Transverse colon (tissue), 4 donors: ENCODE data around the gene TNNI2. TPM values are rescaled to one million over a fixed set of nuclear protein-coding genes. Genes with fewer than 3 reads are reported as not detected.

Experiments used
- DNase-seq: peaks from one replicate; pipeline ENCODE4 v3.0.0-alpha.2; 2019
- H3K27ac ChIP-seq, 4 donors: fragments of 200-600 bp; sonication (generic); 2 replicates each; pipeline ENCODE4 v1.5.1; 2016 to 2018; ENCODE audit warnings: inconsistent platforms in 4 of 4
- H3K27me3 ChIP-seq: fragments of 200-600 bp; sonication (generic); 2 replicates; pipeline ENCODE4 v1.5.1; 2017; ENCODE audit warnings: inconsistent platforms
- H3K36me3 ChIP-seq, 4 donors: fragments of 200-600 bp; sonication (generic); 2 replicates each; pipeline ENCODE4 v1.5.1; 2017 to 2019; ENCODE audit warnings: inconsistent platforms in 4 of 4
- H3K4me1 ChIP-seq, 4 donors: fragments of 200-600 bp; sonication (generic); 2 replicates each; pipeline ENCODE4 v1.5.1; 2017 to 2020; ENCODE audit warnings: inconsistent platforms in 4 of 4
- H3K4me3 ChIP-seq, 4 donors: fragments of 200-600 bp; sonication (generic); 1 replicate in 1 of 4; 2 replicates in 3 of 4; pipeline versions ENCODE4 v1.5.1 to v1.6.1; 2017 to 2019; ENCODE audit warnings: inconsistent platforms in 4 of 4
- H3K9me3 ChIP-seq, 2 donors: fragments of 200-600 bp; sonication (generic); 2 replicates each; pipeline ENCODE4 v1.5.1; 2017 to 2019; ENCODE audit warnings: inconsistent platforms in 2 of 2
- EP300 ChIP-seq: sonication (generic); formaldehyde crosslinking; IDR thresholded peaks from one replicate; pipeline ENCODE4 v1.6.1; 2017; ENCODE audit warnings: antibody characterized with exemption, low read depth
- POLR2A ChIP-seq: fragments of 450-650 bp; IDR thresholded peaks from one replicate; pipeline ENCODE4 v1.6.1; 2016; ENCODE audit warnings: antibody characterized with exemption, mild to moderate bottlenecking, moderate library complexity
- POLR2AphosphoS5 ChIP-seq, 3 donors: sonication (generic); formaldehyde crosslinking; IDR thresholded peaks; one replicate each; pipeline ENCODE4 v1.6.1; 2016; ENCODE audit warnings: antibody characterized with exemption in 3 of 3
- WGBS, 2 donors: methylation state at CpG; one replicate each; pipeline ENCODE4 v1.1.5; 2018; ENCODE audit warnings: low coverage in 1 of 2; 5-methylcytosine and 5-hydroxymethylcytosine counted together
- in situ Hi-C, 4 donors: fragments of 200-750 bp; cut with MboI; loops; one replicate each; pipeline versions ENCODE4 v1.15.0 to v1.15.1; 2017; ENCODE audit warnings: low sequenced_read_pairs in 3 of 4, low pct_ligation_motif_present in 1 of 4, low pct_unique_long_range_greater_than_20kb in 1 of 4
- intact Hi-C: fragments of 100-400 bp; cut with DNase I; formaldehyde crosslinking; loops from one replicate; pipeline ENCODE4 v1.15.1; 2023; ENCODE audit warnings: low total_unique reads
- total RNA-seq, 4 donors: library from RNA; depleted of rRNA; stranded (reverse); fragments of >200 nt; gene quantifications; one replicate each; pipeline ENCODE4 v1.1.0, GENCODE V29; 2016
- TF ChIP-seq, protein P1 (sequence below), 5 experiments: fragments of 200-600 bp in 3 of 5; fragments of 450-650 bp in 2 of 5; sonication (generic) in 3 of 5; IDR thresholded peaks; 1 replicate in 2 of 5; 2 replicates in 3 of 5; pipeline ENCODE4 v1.5.1; 2016 to 2017; ENCODE audit warnings: antibody characterized with exemption in 5 of 5, inconsistent platforms in 3 of 5, mild to moderate bottlenecking in 2 of 5, moderate library complexity in 1 of 5

Gene TNNI2
- total RNA-seq, 4 donors from 2014 or later = 3.5 to 35.9 TPM; not detected in 2

- H3K27me3 ChIP-seq = no peaks in the 10 kb centered on the region
- TF ChIP-seq, protein P1, sequence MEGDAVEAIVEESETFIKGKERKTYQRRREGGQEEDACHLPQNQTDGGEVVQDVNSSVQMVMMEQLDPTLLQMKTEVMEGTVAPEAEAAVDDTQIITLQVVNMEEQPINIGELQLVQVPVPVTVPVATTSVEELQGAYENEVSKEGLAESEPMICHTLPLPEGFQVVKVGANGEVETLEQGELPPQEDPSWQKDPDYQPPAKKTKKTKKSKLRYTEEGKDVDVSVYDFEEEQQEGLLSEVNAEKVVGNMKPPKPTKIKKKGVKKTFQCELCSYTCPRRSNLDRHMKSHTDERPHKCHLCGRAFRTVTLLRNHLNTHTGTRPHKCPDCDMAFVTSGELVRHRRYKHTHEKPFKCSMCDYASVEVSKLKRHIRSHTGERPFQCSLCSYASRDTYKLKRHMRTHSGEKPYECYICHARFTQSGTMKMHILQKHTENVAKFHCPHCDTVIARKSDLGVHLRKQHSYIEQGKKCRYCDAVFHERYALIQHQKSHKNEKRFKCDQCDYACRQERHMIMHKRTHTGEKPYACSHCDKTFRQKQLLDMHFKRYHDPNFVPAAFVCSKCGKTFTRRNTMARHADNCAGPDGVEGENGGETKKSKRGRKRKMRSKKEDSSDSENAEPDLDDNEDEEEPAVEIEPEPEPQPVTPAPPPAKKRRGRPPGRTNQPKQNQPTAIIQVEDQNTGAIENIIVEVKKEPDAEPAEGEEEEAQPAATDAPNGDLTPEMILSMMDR (IDR thresholded peaks at IDR 0.05) = peak in 2 of 5 experiments; percentile 9 to 15
- TF ChIP-seq POLR2A = no peak
- 49 to 61% methylated on average over 9 to 34 of the region's 34 CpGs for WGBS, 2 donors
- peak overlapping the region; percentile 62 to 71 (median 70) for H3K27ac ChIP-seq
- intact Hi-C loops = no loop called here
- no peak for DNase-seq
- no peaks in the 10 kb centered on the region for H3K9me3 ChIP-seq
- no peaks in the 10 kb centered on the region for H3K36me3 ChIP-seq
- in situ Hi-C loops = no loop called here
- H3K4me3 ChIP-seq = peak overlapping the region in 3 of 4 donors; percentile 3 to 28 (median 27)
- H3K4me1 ChIP-seq = peaks cover 9 to 37% (median 22%) of the 10 kb centered on the region in 4 donors
Measured at GRCh38 chr11:1869427-1870325, 30.9 kb downstream of the TNNI2 start.

DNA sequence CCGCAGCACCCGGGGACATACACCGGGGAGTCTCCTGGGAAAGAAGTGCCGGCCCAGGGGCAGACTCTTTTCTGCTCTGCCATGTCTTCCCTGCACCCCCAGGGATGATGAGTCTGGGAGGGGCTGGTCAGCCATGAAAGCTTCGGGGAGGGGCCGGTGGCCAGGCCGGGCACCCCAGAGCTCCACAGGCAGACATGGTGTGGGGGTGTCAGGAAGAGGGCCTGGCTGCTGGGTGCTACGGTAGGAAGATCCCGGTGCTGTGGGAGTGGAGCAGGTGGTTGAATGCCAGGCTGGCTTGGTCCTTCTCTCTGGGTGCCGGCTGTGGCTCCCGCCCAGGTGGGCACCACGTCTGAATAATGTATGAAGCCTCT, 31.5 kb downstream of the TNNI2 start:
- 62% methylated on average over 12 of the region's 12 CpGs; no CpG with 5 or more reads in 1 of the 2 donors for WGBS, 2 donors
- Histone ChIP-seq H3K9me3 (no peaks in the 10 kb centered on the region), H3K4me1 (peaks cover 2 to 36% (median 16%) of the 10 kb centered on the region in 4 donors), H3K4me3 (peak overlapping the region in 3 of 4 donors; percentile 0 to 28 (median 27)), H3K27me3 (no peaks in the 10 kb centered on the region), H3K27ac (peak overlapping the region; percentile 62 to 71 (median 70)), H3K36me3 (no peaks in the 10 kb centered on the region)
- TF ChIP-seq POLR2AphosphoS5 (IDR thresholded peaks at IDR 0.05) = no peak
- TF ChIP-seq, protein P1 (IDR thresholded peaks at IDR 0.05) = no peak
- TF ChIP-seq POLR2A = no peak
- TF ChIP-seq EP300 = no peak
- DNase-seq = no peak
- intact Hi-C loops (no loop called here), in situ Hi-C loops (no loop called here)

DNA sequence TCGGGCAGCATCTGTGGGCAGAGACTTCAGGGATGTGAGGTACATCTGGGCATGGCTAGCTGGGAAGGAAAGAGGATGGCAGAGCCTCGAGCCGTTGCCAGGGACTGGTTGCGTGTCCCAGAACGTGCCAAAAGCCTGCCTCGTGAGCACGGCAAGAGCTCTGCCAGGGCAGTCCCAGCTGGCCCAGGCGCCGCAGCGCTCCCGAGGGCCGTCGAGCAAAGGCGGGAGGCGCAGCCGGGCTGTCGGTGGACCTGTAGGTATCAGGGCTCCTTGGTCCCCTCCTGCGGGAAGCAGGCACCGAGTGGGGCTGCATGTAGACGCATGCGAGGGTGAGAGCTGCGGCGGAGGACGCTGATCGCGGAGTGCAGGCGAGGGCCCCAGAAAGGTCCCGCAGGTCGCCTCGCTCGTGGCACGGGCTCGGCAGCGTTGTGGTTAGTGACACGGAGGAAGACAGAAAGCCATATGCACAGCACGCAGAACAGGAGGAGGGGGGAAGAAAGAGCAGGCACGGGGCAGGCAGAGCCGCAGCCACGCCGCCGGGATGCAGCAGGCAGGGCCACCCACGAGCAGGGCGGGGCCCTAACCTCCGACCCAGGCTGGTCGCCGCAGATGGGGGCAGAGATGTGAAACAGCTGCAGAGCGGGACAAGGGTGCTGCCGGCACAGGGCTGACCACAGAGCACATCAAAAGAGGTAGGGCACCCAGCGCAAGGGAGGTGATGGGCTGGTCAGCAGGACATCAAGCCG, 32.1 kb downstream of the TNNI2 start:
- H3K27me3 ChIP-seq = no peaks in the 10 kb centered on the region
- H3K9me3 ChIP-seq = no peaks in the 10 kb centered on the region
- 48% methylated on average over 50 of the region's 50 CpGs; no CpG with 5 or more reads in 1 of the 2 donors for WGBS, 2 donors
- peak overlapping the region in 3 of 4 donors; percentile 0 to 28 (median 27) for H3K4me3 ChIP-seq
- no peak for TF ChIP-seq POLR2A
- no peak for TF ChIP-seq POLR2AphosphoS5 (IDR thresholded peaks at IDR 0.05)
- no peak for TF ChIP-seq EP300
- TF ChIP-seq, protein P1 (IDR thresholded peaks at IDR 0.05) = no peak
- DNase-seq = no peak
- in situ Hi-C loops = no loop called here
- no peaks in the 10 kb centered on the region for H3K36me3 ChIP-seq
- intact Hi-C loops = no loop called here
- peaks cover 0 to 37% (median 13%) of the 10 kb centered on the region in 4 donors for H3K4me1 ChIP-seq
- peak overlapping the region; percentile 62 to 71 (median 70) for H3K27ac ChIP-seq

GRCh38 chr11:1871531-1871930, 32.8 kb downstream of the TNNI2 start:
- Histone ChIP-seq H3K27ac (peak overlapping the region; percentile 62 to 71 (median 70)), H3K36me3 (no peaks in the 10 kb centered on the region), H3K4me3 (peak overlapping the region in 2 of 4 donors; percentile 27 to 28), H3K4me1 (peaks cover 0 to 43% (median 14%) of the 10 kb centered on the region in 4 donors), H3K27me3 (no peaks in the 10 kb centered on the region), H3K9me3 (no peaks in the 10 kb centered on the region)
- WGBS, 2 donors = 67% methylated on average over 8 of the region's 15 CpGs; no CpG with 5 or more reads in 1 of the 2 donors
- intact Hi-C loops (no loop called here), in situ Hi-C loops (no loop called here)
- no peak for TF ChIP-seq POLR2AphosphoS5 (IDR thresholded peaks at IDR 0.05)
- no peak for TF ChIP-seq EP300
- TF ChIP-seq POLR2A = no peak
- TF ChIP-seq, protein P1 (IDR thresholded peaks at IDR 0.05) = no peak
- no peak for DNase-seq
